ENCODE measurements around the gene CASP7. TPM values are rescaled to one million over a fixed set of nuclear protein-coding genes. Genes with fewer than 3 reads are reported as not detected.

Gene CASP7
- total RNA-seq, 1 donor from 2014 or later: 23.5 TPM

- DNase-seq (ENCODE audit: low spot score): peak; percentile 60
These were observed 13.8 kb upstream of the CASP7 start for GRCh38 chr10:113665806-113666354.

DNA sequence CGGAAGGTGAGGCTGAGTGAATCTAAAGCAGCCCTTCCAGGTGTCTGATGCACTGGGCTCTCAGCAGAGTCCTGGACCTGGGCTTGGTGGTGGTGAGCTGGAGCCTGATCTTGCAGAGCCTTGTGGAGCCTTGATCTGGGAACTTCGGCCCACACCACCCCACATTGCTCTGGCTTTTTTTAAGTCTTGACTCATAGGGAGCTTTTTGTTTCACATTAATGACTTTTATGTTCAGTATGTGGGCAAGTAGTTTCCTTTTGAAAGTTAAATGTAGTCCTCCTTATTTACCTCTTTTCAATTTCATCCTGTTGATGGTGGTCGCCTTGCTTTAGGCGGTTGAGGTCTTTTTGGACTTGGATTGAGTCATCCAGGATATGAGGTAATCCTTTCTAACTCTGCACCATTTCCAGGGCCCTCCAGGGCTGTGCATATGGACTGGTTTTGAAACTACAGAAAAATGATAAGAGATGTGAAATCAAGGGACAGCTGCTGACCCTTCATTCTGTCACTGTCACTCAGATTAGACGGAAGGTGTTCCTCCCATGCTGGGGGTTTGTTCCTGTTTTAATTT lies 12.9 kb upstream of the CASP7 start:
- DNase-seq (ENCODE audit: low spot score): no peak

- DNase-seq (ENCODE audit: low spot score): peak; percentile 52
These were observed 739 bp downstream of the CASP7 start for GRCh38 chr10:113680190-113681111.

DNA sequence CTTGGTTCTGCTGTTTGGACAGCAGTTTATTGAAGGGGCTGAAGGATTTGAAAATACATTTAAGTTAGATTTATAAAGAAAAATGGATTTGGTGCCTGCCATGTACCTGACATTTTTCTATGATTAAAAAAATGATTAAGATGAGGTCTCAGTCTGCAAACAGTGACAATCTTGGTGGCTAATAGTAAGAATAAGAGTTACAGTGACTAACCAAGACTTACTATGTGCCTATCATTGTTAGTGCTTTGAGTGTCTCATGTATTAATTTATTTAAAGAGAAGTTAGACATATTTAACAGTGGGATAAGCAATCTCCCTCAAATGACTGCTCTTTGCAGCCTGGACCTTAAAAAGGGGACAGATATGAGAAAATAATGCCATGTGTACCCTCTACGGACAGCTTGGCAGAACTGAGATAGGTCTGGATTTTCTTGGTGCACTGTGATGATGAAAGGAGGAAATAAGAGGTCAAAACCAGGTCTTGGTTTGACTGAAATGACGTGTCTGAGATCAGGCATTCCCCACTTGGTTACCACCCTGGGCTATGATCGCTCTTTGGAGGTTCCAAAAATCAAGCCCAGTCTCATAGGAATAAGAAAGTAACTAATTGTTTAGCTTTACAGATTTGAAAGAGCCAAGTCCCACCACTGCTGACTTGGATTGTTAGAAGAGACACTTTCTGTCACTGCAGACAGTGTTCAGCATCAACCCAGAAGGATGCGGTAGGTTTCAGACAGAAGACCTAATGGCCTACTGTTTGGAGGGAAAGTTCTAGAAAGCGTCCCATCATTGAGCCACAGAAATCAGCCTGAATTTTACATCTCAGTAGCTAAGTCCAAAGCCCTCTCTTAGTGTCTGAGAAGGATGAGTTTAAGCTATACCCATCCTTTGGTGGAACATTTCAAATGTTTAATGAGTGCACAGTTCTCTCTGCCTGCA lies 2.1 kb downstream of the CASP7 start:
- DNase-seq (ENCODE audit: low spot score): no peak

GRCh38 chr10:113683300-113683699 lies 3.6 kb downstream of the CASP7 start:
- DNase-seq (ENCODE audit: low spot score): no peak

- no peak for DNase-seq (ENCODE audit: low spot score)
These were observed 6.3 kb downstream of the CASP7 start for GRCh38 chr10:113686028-113686427.

DNA sequence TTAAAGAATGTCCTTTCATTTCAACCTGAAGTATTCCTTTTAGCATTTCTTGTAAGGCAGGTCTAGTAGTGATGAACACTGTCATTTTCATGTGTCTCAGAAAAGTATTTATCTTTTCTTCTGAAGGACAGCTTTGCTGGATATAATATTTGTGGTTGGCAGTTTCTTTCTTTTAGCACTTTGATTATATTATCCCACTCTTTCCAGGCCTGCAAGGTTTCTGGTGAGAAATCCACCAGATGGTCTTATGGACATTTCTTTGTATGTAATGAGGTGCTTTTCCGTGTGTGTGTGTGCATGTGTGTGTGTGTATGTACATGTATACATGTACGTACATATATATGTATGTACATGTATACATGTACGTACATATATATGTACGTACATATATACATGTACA lies 7.3 kb downstream of the CASP7 start:
- DNase-seq (ENCODE audit: low spot score): no peak

- DNase-seq (ENCODE audit: low spot score): no peak
These were observed 9.3 kb downstream of the CASP7 start for GRCh38 chr10:113689057-113689456.

- DNase-seq (ENCODE audit: low spot score): no peak
These were observed 9.9 kb downstream of the CASP7 start for GRCh38 chr10:113689574-113689973.

- DNase-seq (ENCODE audit: low spot score): no peak
These were observed 11.0 kb downstream of the CASP7 start for GRCh38 chr10:113690749-113691148.

DNA sequence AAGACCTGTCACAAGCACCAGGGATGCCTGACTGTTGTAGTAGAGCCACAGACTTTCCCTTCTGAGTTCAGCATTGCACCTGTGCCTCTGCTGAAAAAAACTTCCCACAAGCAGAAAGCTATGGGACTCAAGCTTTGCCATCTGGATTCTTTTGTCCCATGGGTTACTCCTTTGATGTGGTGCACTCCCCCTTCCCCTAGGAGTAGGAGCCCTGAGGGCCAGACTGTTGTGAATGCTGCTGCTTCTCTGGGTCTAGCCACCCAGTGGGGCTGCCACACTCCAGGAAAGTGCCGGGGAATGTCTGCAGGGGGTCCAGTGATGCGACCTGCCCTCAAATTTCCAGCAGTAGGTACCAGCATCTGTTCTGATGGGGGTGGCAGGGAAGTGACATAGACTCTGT lies 11.7 kb downstream of the CASP7 start:
- no peak for DNase-seq (ENCODE audit: low spot score)

- DNase-seq (ENCODE audit: low spot score): no peak
These were observed 12.6 kb downstream of the CASP7 start for GRCh38 chr10:113692271-113692670.

DNA sequence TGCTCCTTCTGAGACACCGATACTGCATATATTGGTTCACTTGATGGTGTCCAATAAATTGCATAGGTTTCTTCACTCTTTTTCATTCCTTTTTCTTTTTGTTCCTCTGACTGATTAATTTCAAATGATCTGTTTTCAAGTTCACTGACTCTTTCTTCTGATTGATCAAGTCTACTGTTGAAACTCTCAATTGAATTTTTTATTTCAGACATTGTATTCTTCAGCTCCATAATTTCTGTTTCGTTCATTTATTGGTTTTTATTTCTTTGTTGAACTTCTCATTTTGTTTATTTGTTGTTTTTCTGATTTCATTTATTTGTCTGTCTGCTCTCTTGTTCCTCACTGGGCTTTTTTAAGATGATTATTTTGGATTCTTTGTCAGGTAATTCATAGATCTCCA lies 13.6 kb downstream of the CASP7 start:
- no peak for DNase-seq (ENCODE audit: low spot score)

GRCh38 chr10:113695691-113696090 lies 16.0 kb downstream of the CASP7 start:
- DNase-seq (ENCODE audit: low spot score): no peak

DNA sequence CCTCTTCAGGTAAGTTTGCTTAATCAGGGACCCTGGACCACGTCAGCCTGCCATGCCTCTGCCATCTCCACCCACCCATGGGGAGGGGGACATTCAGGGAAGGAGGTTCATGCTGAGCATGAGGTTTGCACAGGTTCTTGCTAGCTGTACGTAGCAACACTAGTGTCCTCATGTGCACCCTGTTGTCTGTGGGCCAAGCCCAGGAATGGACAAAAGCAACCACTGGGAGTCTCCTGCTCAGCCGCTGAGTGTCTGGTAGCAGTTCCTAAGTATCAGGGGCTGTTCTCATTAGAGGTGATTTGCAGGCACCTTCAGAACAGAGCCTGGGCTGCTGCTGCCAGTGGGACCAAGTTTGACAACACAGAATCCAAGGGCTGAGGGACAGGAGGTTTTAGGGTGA lies 17.9 kb downstream of the CASP7 start:
- no peak for DNase-seq (ENCODE audit: low spot score)

DNA sequence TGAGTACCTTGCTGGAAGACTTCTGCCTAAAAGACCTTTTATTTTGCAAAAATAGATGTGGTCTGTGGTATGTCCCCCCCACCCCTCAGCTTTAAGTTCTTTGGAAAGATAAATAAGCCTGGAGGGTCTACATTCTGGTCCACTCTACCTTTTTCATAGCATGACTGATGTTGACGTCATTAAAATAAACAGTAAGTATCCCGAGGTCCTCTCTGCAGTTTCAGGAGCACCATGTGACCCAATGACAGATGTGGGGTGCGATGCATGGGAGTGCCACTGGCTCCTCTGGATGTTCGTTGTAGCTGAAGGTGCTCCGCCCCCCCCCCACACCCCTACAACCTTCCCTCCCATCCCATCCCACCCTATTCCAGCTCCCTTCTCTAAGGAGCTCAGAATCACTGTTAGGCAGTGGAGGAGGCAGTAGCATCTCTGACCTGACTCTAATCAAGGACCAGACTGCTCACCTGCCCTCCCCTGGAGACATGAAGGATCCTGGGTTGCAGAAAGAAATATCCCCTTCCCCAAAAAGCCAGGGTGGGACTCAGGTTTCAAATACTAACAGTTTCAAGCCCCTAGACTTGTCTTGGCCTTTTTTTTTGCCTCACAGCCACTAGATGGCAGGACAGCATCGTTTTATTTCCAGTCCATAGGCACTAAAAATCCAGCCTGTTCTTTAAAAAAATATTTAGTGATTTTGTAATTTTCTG lies 25.1 kb downstream of the CASP7 start:
- DNase-seq (ENCODE audit: low spot score): no peak

DNA sequence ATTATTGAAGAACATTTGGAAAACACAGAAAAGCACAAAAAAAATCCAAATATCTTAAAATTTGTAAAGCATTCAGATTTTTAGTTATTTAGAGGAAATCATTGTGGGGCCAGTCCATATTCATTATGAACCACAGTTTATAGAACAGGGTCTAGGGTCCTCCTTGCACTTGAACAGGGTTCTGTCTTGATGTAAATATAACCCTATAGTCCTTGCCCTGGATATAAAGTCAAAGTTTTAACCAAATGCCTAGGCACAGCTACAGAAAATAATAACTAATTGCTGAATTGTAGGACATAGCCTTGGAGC lies 25.6 kb downstream of the CASP7 start:
- DNase-seq (ENCODE audit: low spot score): no peak

DNA sequence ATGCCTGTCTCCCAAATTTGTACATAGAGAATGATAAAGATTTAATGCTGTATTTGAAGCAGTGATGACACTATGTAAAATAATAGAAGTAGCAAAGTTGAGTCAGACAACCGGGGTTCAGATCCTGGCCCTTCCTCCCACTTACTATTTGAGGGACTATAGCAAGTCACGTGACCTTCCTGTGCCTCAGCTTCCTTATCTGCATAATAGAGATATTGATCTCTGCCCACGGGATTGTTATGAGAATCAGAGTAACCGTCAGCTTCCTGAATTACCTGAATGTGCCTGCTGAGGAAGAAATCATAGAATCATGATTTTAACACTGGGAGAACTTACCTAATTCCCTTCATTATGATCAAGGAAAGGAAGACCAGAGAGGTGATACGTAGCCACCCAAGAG lies 26.9 kb downstream of the CASP7 start:
- no peak for DNase-seq (ENCODE audit: low spot score)

- no peak for DNase-seq (ENCODE audit: low spot score)
These were observed 28.9 kb downstream of the CASP7 start for GRCh38 chr10:113708640-113709039.

DNA sequence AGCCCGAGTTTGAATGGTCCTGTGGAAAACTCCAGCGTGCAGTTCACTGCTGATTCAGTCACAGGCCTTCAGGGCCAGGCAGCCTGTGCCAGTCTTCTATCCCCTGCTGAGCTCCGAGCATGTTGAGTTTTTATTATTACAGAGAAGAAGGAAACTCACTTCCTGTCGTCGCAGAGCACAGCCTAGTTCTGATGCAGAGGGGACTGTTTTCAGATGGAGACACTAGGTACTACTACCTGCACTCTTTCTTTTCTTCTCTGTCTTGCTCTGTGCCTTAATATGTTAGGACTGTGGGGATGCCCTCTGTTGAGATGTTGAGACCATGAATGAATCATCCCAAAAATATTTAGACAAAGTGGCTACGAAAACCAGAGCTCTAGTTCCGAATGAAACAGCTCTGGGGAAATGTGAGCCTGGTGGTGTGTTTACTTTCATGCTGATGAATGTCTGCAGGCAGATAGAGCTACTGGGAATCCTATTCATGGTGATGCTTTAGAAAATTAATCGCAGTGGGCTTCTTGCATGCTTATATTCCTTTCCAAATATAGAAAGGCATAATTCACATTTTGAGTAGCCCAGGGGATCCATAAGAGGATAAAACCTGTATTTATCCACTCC lies 29.6 kb downstream of the CASP7 start:
- DNase-seq (ENCODE audit: low spot score): no peak

GRCh38 chr10:113711142-113711541 lies 31.4 kb downstream of the CASP7 start:
- DNase-seq (ENCODE audit: low spot score): no peak
